H9 (cell line): ENCODE measurements around the gene TNPO1. TPM values are rescaled to one million over a fixed set of nuclear protein-coding genes. Genes with fewer than 3 reads are reported as not detected.

ENCODE experiments used
- DNase-seq: peaks from one replicate; pipeline ENCODE4 v3.0.0-alpha.2; 2017
- H2AFZ ChIP-seq: one replicate; pipeline ENCODE4 v1.6.1; 2013; ENCODE audit warnings: mild to moderate bottlenecking, low read length, control low read depth, moderate library complexity
- H2AK5ac ChIP-seq: 2 replicates; pipeline ENCODE4 v1.6.1; 2013; ENCODE audit warnings: low read length, control low read depth, mixed read lengths; ENCODE audit not compliant: insufficient read length
- H2BK120ac ChIP-seq: one replicate; pipeline ENCODE4 v1.6.1; 2013; ENCODE audit warnings: low read depth, mild to moderate bottlenecking, low read length, control low read depth, inconsistent platforms; ENCODE audit not compliant: poor library complexity, severe bottlenecking
- H2BK12ac ChIP-seq: 2 replicates; pipeline ENCODE4 v1.6.1; 2013; ENCODE audit warnings: low read length, control low read depth, mixed read lengths, low read depth; ENCODE audit not compliant: insufficient read length
- H2BK15ac ChIP-seq: 2 replicates; pipeline ENCODE4 v1.6.1; 2013; ENCODE audit warnings: low read depth, low read length, control low read depth
- H2BK20ac ChIP-seq: one replicate; pipeline ENCODE4 v1.6.1; 2013; ENCODE audit warnings: low read depth, mild to moderate bottlenecking, low read length, control low read depth, inconsistent platforms; ENCODE audit not compliant: poor library complexity, severe bottlenecking
- H2BK5ac ChIP-seq: 2 replicates; pipeline ENCODE4 v1.6.1; 2013; ENCODE audit warnings: low read length, control low read depth, mixed read lengths; ENCODE audit not compliant: insufficient read length
- H3K14ac ChIP-seq: 2 replicates; pipeline ENCODE4 v1.6.1; 2013; ENCODE audit warnings: low read length, control low read depth; ENCODE audit not compliant: insufficient read depth
- H3K18ac ChIP-seq: 2 replicates; pipeline ENCODE4 v1.6.1; 2013; ENCODE audit warnings: low read depth, mild to moderate bottlenecking, mixed read lengths, low read length, control low read depth; ENCODE audit not compliant: insufficient read length
- H3K23ac ChIP-seq: 2 replicates; pipeline ENCODE4 v1.6.1; 2013; ENCODE audit warnings: low read length, control low read depth, mixed read lengths, low read depth; ENCODE audit not compliant: insufficient read length
- H3K23me2 ChIP-seq: 2 replicates; pipeline ENCODE4 v1.6.1; 2013; ENCODE audit warnings: low read depth, mild to moderate bottlenecking, mixed read lengths, low read length, control low read depth; ENCODE audit not compliant: insufficient read length, poor library complexity, severe bottlenecking
- H3K27ac ChIP-seq: 2 replicates; pipeline ENCODE4 v1.5.1; 2013; ENCODE audit warnings: low read length, control low read depth, mixed read lengths, low read depth; ENCODE audit not compliant: insufficient read length
- H3K27me3 ChIP-seq: 2 replicates; pipeline ENCODE4 v1.6.1; 2013; ENCODE audit warnings: low read length, control low read depth, inconsistent platforms; ENCODE audit not compliant: insufficient read depth
- H3K4ac ChIP-seq: 2 replicates; pipeline ENCODE4 v1.6.1; 2013; ENCODE audit warnings: low read depth, mild to moderate bottlenecking, control low read depth, inconsistent platforms, low read length, moderate library complexity
- H3K4me1 ChIP-seq: 2 replicates; pipeline ENCODE4 v1.6.1; 2013; ENCODE audit warnings: low read length, control low read depth, inconsistent platforms; ENCODE audit not compliant: insufficient read depth
- H3K4me2 ChIP-seq: 2 replicates; pipeline ENCODE4 v1.6.1; 2013; ENCODE audit warnings: low read length, control low read depth, mixed read lengths; ENCODE audit not compliant: insufficient read length, insufficient read depth
- H3K56ac ChIP-seq: 2 replicates; pipeline ENCODE4 v1.6.1; 2013; ENCODE audit warnings: low read depth, mild to moderate bottlenecking, mixed read lengths, low read length, control low read depth; ENCODE audit not compliant: insufficient read length
- H3K79me1 ChIP-seq: 2 replicates; pipeline ENCODE4 v1.6.1; 2013; ENCODE audit warnings: low read depth, mild to moderate bottlenecking, moderate library complexity, low read length, control low read depth, inconsistent platforms; ENCODE audit not compliant: insufficient read depth, poor library complexity, severe bottlenecking
- H3K79me2 ChIP-seq: 2 replicates; pipeline ENCODE4 v1.6.1; 2013; ENCODE audit warnings: low read length, control low read depth, inconsistent platforms; ENCODE audit not compliant: insufficient read depth
- H3K9ac ChIP-seq: 2 replicates; pipeline ENCODE4 v1.6.1; 2013; ENCODE audit warnings: low read length, control low read depth, mixed read lengths; ENCODE audit not compliant: insufficient read length; ENCODE audit errors: extremely low read depth
- H3K9me3 ChIP-seq: one replicate; pipeline ENCODE4 v1.6.1; 2013; ENCODE audit warnings: low read depth, low read length, inconsistent platforms; ENCODE audit not compliant: control insufficient read depth
- H3T11ph ChIP-seq: one replicate; pipeline ENCODE4 v1.6.1; 2013; ENCODE audit warnings: mild to moderate bottlenecking, low read length, control low read depth, inconsistent platforms
- H4K20me1 ChIP-seq: one replicate; pipeline ENCODE4 v1.6.1; 2013; ENCODE audit not compliant: control insufficient read depth, insufficient read length, insufficient read depth
- H4K5ac ChIP-seq: 2 replicates; pipeline ENCODE4 v1.6.1; 2013; ENCODE audit warnings: low read depth, mild to moderate bottlenecking, mixed read lengths, low read length, control low read depth; ENCODE audit not compliant: insufficient read length
- H4K8ac ChIP-seq: replicated peaks from 2 replicates; pipeline ENCODE4 v1.6.1; 2013; ENCODE audit warnings: low read length, control low read depth, mixed read lengths, low read depth; ENCODE audit not compliant: insufficient read length
- H4K91ac ChIP-seq: 2 replicates; pipeline ENCODE4 v1.6.1; 2013; ENCODE audit warnings: low read depth, mild to moderate bottlenecking, moderate library complexity, mixed read lengths, low read length, control low read depth; ENCODE audit not compliant: insufficient read length
- H3K27ac Mint-ChIP-seq, 3 experiments: 2 replicates in 2 of 3; 3 replicates in 1 of 3; pipeline ENCODE4 v1.8.0; 2020 to 2021; ENCODE audit warnings: mixed read lengths in 3 of 3, mild to moderate bottlenecking in 1 of 3, moderate library complexity in 1 of 3
- H3K27me3 Mint-ChIP-seq: 2 replicates; pipeline ENCODE4 v1.8.0; 2021; ENCODE audit warnings: low read depth, mild to moderate bottlenecking, moderate library complexity, mixed read lengths
- H3K36me3 Mint-ChIP-seq, 3 experiments: 2 replicates in 2 of 3; 3 replicates in 1 of 3; pipeline ENCODE4 v1.8.0; 2020 to 2021; ENCODE audit warnings: low read depth in 3 of 3, mixed read lengths in 3 of 3; ENCODE audit not compliant: insufficient read depth in 1 of 3
- H3K4me1 Mint-ChIP-seq, 2 experiments: 2 replicates each; pipeline ENCODE4 v1.8.0; 2020; ENCODE audit warnings: mixed read lengths in 2 of 2
- H3K4me3 Mint-ChIP-seq, 2 experiments: 2 replicates in 1 of 2; 3 replicates in 1 of 2; pipeline ENCODE4 v1.8.0; 2020 to 2021; ENCODE audit warnings: mild to moderate bottlenecking in 2 of 2, mixed read lengths in 2 of 2, moderate library complexity in 1 of 2
- H3K9me3 Mint-ChIP-seq, 2 experiments: 2 replicates in 1 of 2; 3 replicates in 1 of 2; pipeline ENCODE4 v1.8.0; 2020; ENCODE audit warnings: mild to moderate bottlenecking in 2 of 2, mixed read lengths in 2 of 2, moderate library complexity in 1 of 2
- CTCF ChIP-seq: fragments of 200-600 bp; sonication (generic); conservative IDR thresholded peaks from 3 replicates; pipeline ENCODE4 v1.8.0; 2021; ENCODE audit warnings: antibody characterized with exemption, mild to moderate bottlenecking
- WGBS: extraction: QIAGEN DNeasy Blood & Tissue Kit; methylation state at CpG from one replicate; pipeline ENCODE4 v1.1.7; 2013; ENCODE audit warnings: missing lambda C conversion rate, low lambda C conversion rate, mixed read lengths; ENCODE audit not compliant: insufficient read length; ENCODE audit errors: extremely low coverage; 5-methylcytosine and 5-hydroxymethylcytosine counted together
- total RNA-seq: library from RNA; stranded (reverse); gene quantifications from 2 replicates; pipeline ENCODE4 v1.2.1, GENCODE V29; 2021

Gene TNPO1
- total RNA-seq, 1 experiment from 2014 or later: 164 TPM

DNA sequence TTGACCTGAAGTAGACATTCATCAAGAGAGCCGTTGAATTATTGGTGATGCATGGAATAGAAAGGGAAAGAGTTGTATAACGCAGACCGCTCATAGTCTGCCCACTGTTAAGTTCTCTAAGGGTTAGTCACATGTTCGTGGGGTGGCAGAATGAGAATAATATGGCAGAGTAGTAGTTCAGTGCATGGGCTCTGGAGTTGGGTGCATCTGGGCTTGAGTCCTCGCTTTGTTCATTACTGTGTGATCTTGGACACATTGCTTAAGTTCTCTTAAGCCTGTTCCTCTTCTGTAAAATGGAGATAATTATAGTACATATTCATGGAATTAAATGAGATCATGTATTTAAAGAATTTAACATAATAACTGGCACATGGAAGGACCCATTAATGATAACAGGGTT lies 23.6 kb downstream of the TNPO1 start:
- Histone ChIP-seq H2BK120ac (no peak overlapping the region), H3K27ac (no peak overlapping the region), H3K27me3 (no peaks in the 10 kb centered on the region), H4K8ac (no peak overlapping the region), H2AFZ (no peak overlapping the region), H4K91ac (no peak overlapping the region), H3K9me3 (no peaks in the 10 kb centered on the region), H3T11ph (no peak overlapping the region), H2BK20ac (no peak overlapping the region), H2BK5ac (no peak overlapping the region), H4K20me1 (no peaks in the 10 kb centered on the region), H2BK12ac (no peak overlapping the region), H2BK15ac (no peak overlapping the region), H3K23ac (no peak overlapping the region), H3K4me1 (no peaks in the 10 kb centered on the region), H3K56ac (no peak overlapping the region), H3K9ac (no peak overlapping the region), H3K18ac (no peak overlapping the region), H3K23me2 (no peaks in the 10 kb centered on the region), H3K79me2 (peaks cover 3% of the 10 kb centered on the region; the same call in 1 of the 2 replicates), H2AK5ac (no peak overlapping the region), H3K4ac (no peak overlapping the region), H4K5ac (no peak overlapping the region), H3K79me1 (peaks cover 2% of the 10 kb centered on the region), H3K4me2 (no peak overlapping the region), H3K14ac (no peak overlapping the region)
- no peaks in the 10 kb centered on the region for H3K36me3 Mint-ChIP-seq
- TF ChIP-seq CTCF: no peak
- WGBS: no CpG with 5 or more reads among the region's 5 CpGs
- H3K27me3 Mint-ChIP-seq: no peaks in the 10 kb centered on the region
- no peaks in the 10 kb centered on the region for H3K9me3 Mint-ChIP-seq
- no peak for DNase-seq
- no peak overlapping the region for H3K27ac Mint-ChIP-seq
- peaks cover 9 to 10% of the 10 kb centered on the region in 2 experiments for H3K4me1 Mint-ChIP-seq
- no peak overlapping the region for H3K4me3 Mint-ChIP-seq
